ENCODE measurements around the gene EPHB3.

GRCh38 chr3:184566441-184567414 is 5.1 kb downstream of the EPHB3 start:
- TF ChIP-seq, protein P1, sequence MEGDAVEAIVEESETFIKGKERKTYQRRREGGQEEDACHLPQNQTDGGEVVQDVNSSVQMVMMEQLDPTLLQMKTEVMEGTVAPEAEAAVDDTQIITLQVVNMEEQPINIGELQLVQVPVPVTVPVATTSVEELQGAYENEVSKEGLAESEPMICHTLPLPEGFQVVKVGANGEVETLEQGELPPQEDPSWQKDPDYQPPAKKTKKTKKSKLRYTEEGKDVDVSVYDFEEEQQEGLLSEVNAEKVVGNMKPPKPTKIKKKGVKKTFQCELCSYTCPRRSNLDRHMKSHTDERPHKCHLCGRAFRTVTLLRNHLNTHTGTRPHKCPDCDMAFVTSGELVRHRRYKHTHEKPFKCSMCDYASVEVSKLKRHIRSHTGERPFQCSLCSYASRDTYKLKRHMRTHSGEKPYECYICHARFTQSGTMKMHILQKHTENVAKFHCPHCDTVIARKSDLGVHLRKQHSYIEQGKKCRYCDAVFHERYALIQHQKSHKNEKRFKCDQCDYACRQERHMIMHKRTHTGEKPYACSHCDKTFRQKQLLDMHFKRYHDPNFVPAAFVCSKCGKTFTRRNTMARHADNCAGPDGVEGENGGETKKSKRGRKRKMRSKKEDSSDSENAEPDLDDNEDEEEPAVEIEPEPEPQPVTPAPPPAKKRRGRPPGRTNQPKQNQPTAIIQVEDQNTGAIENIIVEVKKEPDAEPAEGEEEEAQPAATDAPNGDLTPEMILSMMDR (IDR thresholded peaks at IDR 0.05), result no peak
- no peak for TF ChIP-seq ZFX (IDR thresholded peaks at IDR 0.05; ENCODE audit: borderline replicate concordance)

All from 22Rv1 (cell line).